Measurements from ENCODE around the gene NEO1. TPM values are rescaled to one million over a fixed set of nuclear protein-coding genes. Genes with fewer than 3 reads are reported as not detected.

NEO1 gene
- total and polyA plus RNA-seq, 4 donors = 1.6 to 9.9 (median 5.8) TPM

GRCh38 chr15:73006523-73006922 lies 45.7 kb upstream of the NEO1 start (continued):
- TF ChIP-seq HNF4A (conservative IDR thresholded peaks at IDR 0.05) = no peak
- no peak for TF ChIP-seq NR2F2 (IDR thresholded peaks at IDR 0.05)
- TF ChIP-seq SP1 (IDR thresholded peaks at IDR 0.05) = no peak
- no peak for TF ChIP-seq GABPA (IDR thresholded peaks at IDR 0.05 in 1 of 2, conservative IDR thresholded peaks at IDR 0.05 in 1 of 2)
- TF ChIP-seq HNF4G (IDR thresholded peaks at IDR 0.05) = no peak
- no peak for TF ChIP-seq EGR1 (IDR thresholded peaks at IDR 0.05; ENCODE audit: low read depth in 2 of 2)

- WGBS = 66% methylated on average over 13 of the region's 13 CpGs
- no peaks in the 10 kb centered on the region for H3K4me1 ChIP-seq (ENCODE audit: control insufficient read depth in 4 of 4, insufficient read depth in 4 of 4, low read length in 3 of 4)
- TF ChIP-seq HNF4G (IDR thresholded peaks at IDR 0.05) = no peak
- no peak for TF ChIP-seq CTCF (IDR thresholded peaks at IDR 0.05; ENCODE audit: low read depth, low read length, missing input control)
- TF ChIP-seq, protein P1, sequence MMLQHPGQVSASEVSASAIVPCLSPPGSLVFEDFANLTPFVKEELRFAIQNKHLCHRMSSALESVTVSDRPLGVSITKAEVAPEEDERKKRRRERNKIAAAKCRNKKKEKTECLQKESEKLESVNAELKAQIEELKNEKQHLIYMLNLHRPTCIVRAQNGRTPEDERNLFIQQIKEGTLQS (IDR thresholded peaks at IDR 0.05) = no peak
- no peak for TF ChIP-seq JUND (IDR thresholded peaks at IDR 0.05)
- TF ChIP-seq RAD21 (IDR thresholded peaks at IDR 0.05) = no peak
- TF ChIP-seq RXRA (IDR thresholded peaks at IDR 0.05) = no peak
- TF ChIP-seq REST (IDR thresholded peaks at IDR 0.05) = no peak
- no peak for TF ChIP-seq FOXA2 (IDR thresholded peaks at IDR 0.05)
- TF ChIP-seq ZBTB33 (IDR thresholded peaks at IDR 0.05) = no peak
- TF ChIP-seq, protein P2, sequence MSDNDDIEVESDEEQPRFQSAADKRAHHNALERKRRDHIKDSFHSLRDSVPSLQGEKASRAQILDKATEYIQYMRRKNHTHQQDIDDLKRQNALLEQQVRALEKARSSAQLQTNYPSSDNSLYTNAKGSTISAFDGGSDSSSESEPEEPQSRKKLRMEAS (IDR thresholded peaks at IDR 0.05) = no peak
- H3K4me3 ChIP-seq (ENCODE audit: low read depth in 1 of 3, low read length in 3 of 3) = no peak overlapping the region
- H3K9ac ChIP-seq (ENCODE audit: low read depth in 1 of 2, low read length in 2 of 2) = no peak overlapping the region
- H3K36me3 ChIP-seq (ENCODE audit: control insufficient read depth in 4 of 4, insufficient read depth in 3 of 4, low read depth in 1 of 4, low read length in 3 of 4) = no peaks in the 10 kb centered on the region
- DNase-seq (ENCODE audit: low spot score) = no peak
- H3K9me3 ChIP-seq (ENCODE audit: control insufficient read depth in 4 of 4, low read length in 3 of 4) = no peaks in the 10 kb centered on the region
- H3K27me3 ChIP-seq (ENCODE audit: control insufficient read depth in 4 of 4, insufficient read depth in 4 of 4, low read length in 3 of 4) = no peaks in the 10 kb centered on the region
- H3K27ac ChIP-seq (ENCODE audit: low read depth in 1 of 2, low read length in 2 of 2) = no peak overlapping the region
Observed at GRCh38 chr15:73009066-73010056, 42.9 kb upstream of the NEO1 start.
